Left colon (tissue), 2 donors: Measurements from ENCODE around the gene TNXB. TPM values are rescaled to one million over a fixed set of nuclear protein-coding genes. Genes with fewer than 3 reads are reported as not detected.
A peak's percentile ranks its signal among the peaks of the same experiment; 100 is the strongest.

Experiments
- ATAC-seq: fragments of 200-7000 bp; cut with Tn5 transposase; one replicate; pipeline ENCODE4 v1.9.1; 2020; ENCODE audit warnings: mild to moderate bottlenecking, moderate library complexity
- DNase-seq, 2 donors: peaks; one replicate each; pipeline ENCODE4 v3.0.0-alpha.2; 2020
- intact Hi-C, 2 donors: fragments of 100-400 bp; cut with DNase I in 1 of 2; cut with micrococcal nuclease in 1 of 2; formaldehyde crosslinking; loops; one replicate each; pipeline versions ENCODE4 v1.11.2 to v1.14.0; 2022; cut with DNase I, micrococcal nuclease
- long read RNA-seq: library from polyadenylated mRNA; unstranded; transcript quantifications from one replicate; pipeline ENCODE4 v2.0.0, GENCODE V29; 2021
- total RNA-seq, 2 donors: library from RNA; stranded (reverse); fragmentation: NEBNext Ultra II Directional; extraction: Animal tissue kit (Norgen Biotek cat#: 25700); gene quantifications; one replicate each; pipeline ENCODE4 v1.2.1, GENCODE V29; 2021
- donor health status: DM: no; HTN: no; CAD: no.
- donor health status: DM: yes; HTN: yes; CAD: no.

The TNXB gene, protein sequence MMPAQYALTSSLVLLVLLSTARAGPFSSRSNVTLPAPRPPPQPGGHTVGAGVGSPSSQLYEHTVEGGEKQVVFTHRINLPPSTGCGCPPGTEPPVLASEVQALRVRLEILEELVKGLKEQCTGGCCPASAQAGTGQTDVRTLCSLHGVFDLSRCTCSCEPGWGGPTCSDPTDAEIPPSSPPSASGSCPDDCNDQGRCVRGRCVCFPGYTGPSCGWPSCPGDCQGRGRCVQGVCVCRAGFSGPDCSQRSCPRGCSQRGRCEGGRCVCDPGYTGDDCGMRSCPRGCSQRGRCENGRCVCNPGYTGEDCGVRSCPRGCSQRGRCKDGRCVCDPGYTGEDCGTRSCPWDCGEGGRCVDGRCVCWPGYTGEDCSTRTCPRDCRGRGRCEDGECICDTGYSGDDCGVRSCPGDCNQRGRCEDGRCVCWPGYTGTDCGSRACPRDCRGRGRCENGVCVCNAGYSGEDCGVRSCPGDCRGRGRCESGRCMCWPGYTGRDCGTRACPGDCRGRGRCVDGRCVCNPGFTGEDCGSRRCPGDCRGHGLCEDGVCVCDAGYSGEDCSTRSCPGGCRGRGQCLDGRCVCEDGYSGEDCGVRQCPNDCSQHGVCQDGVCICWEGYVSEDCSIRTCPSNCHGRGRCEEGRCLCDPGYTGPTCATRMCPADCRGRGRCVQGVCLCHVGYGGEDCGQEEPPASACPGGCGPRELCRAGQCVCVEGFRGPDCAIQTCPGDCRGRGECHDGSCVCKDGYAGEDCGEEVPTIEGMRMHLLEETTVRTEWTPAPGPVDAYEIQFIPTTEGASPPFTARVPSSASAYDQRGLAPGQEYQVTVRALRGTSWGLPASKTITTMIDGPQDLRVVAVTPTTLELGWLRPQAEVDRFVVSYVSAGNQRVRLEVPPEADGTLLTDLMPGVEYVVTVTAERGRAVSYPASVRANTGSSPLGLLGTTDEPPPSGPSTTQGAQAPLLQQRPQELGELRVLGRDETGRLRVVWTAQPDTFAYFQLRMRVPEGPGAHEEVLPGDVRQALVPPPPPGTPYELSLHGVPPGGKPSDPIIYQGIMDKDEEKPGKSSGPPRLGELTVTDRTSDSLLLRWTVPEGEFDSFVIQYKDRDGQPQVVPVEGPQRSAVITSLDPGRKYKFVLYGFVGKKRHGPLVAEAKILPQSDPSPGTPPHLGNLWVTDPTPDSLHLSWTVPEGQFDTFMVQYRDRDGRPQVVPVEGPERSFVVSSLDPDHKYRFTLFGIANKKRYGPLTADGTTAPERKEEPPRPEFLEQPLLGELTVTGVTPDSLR (N-terminal part only)
- total RNA-seq: 10 to 100 TPM; 19.4 to 35.9 TPM
- long read RNA-seq, partial matches to known transcripts: 15 of 18 reads
- long read RNA-seq, other reads (novel, unspliced or antisense): 1 of 18 reads

GRCh38 chr6:32109114-32109764 lies at the start of gene TNXB:
TNXB (minus strand) TSS chr6:32109338; CDS start chr6:32098198, 11,140 bp downstream.
- DNase-seq (no peak), ATAC-seq (peak; percentile 33)
- intact Hi-C loops: no loop called here

GRCh38 chr6:32158052-32158451 lies 48.9 kb upstream of the TNXB start:
- DNase-seq (no peak), ATAC-seq (no peak)
- intact Hi-C loops: no loop called here

DNA sequence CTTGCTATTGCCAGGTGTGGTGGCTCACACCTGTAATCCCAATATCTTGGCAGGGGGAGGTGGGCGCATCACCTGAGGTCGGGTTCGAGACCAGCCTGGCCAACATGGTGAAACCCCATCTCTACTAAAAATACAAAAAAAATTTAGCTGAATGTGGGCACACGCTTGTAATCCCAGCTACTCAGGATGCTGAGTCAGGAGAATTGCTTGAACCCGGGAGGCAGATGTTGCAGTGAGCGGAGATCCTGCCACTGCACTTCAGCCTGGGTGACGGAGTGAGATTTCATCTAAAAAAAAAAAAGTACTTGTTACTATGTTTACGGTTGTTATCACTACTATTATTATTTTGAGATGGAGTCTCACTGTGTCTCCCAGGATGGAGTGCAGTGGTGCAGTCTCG lies 47.8 kb upstream of the TNXB start:
- intact Hi-C loops: no loop called here
- DNase-seq (no peak), ATAC-seq (no peak)

GRCh38 chr6:32154514-32155161 lies 45.5 kb upstream of the TNXB start:
- intact Hi-C loops: no loop called here
- peak; percentile 86 for ATAC-seq
- peak; percentile 80 to 86 for DNase-seq

DNA sequence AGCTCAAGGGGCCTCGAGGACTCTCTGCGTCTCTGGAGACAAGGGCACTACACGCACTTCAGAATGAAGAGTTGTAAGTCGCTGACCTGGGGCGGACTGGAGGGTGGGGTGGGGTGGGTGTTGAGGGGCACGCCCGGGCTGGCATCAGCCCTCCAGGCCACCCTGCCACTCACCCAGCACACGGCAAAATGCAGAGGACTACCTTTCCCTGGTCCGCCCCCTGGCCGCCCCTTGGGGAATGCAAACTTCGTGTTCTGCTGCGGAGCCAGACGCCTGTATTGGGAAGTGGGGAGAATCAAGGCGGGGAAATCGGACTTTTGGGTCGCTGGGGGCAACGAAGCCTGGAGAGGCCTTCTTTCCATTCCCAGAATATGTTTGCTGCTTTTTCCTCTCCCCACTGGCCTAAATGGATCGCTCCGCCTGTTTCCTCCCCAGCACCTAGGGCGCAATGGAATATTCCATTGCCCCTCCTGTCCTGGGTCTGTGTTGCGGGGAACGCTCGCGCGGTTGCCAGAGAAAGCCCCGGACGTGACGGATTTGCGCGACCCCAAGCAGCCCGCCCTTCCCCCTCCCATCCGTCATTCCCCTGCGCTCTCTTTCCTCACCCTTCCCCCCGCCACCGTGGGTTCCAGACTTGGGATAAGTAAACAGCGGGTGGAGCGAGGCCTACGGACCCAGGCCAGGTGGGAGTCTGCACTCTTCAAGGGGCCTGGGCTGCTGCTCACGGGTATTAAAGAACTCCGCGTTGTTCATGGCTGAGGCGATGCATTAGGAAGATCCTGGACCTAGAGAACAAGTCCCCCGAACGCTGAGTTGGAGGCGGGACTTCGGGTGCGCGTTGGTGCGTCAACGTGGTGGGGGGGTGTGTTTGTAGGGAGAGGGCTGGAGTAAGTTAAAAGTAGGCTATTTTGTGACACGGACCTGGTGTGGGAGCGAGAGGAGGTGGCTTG lies 44.7 kb upstream of the TNXB start, which contains the start of gene PPT2:
PPT2 (plus strand) TSS at position 578 of the 950 bp plus-strand sequence. CDS start 454 bp downstream, outside the sequence.
- DNase-seq (peak; percentile 88 to 90), ATAC-seq (peak; percentile 74)
- intact Hi-C loops: no loop called here

DNA sequence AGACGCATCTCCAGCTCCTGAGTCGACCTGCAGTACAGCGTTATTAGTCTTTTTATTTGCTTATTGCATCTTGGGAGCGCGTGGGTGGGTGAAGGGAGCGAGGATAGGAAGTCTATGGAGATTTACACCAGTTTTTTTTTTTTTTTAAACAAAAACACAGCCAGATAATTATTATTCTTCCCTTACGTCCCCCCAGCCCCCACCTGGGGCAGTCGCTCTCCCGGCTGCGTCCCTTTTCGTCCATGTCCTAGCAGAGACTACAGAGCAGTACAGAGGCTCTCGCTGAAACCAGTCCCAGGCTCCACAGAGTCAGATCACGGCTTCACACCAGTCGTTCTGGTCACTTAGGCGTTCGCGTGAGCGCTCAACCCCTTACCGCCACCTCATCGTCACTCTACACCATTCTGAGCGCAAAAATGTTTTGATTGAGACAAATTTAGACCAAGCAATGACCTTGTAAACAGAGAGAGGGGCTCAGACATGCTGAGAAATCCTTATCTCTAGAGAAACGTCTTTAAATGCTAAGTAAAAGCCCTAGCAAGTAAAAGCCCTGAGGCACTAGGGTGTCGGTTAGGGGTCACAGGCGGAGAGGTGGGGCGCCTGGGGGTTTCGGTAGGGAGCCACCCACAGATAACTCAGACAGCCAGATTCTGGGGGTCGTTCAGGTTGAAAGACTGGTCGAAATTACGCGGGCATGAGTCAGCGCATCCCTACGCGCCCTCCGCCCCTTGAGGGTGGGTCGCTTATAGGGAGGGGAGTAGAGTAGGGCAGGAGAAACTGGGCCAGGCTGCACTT lies 43.8 kb upstream of the TNXB start:
- ATAC-seq (no peak), DNase-seq (peak; percentile 38 to 41)
- intact Hi-C loops: no loop called here

GRCh38 chr6:32151863-32152768 lies 43.0 kb upstream of the TNXB start, which contains the start of gene PRRT1:
PRRT1 (minus strand) TSS chr6:32151939; CDS start chr6:32151827, 112 bp downstream.
- DNase-seq (no peak), ATAC-seq (no peak)
- intact Hi-C loops: no loop called here

DNA sequence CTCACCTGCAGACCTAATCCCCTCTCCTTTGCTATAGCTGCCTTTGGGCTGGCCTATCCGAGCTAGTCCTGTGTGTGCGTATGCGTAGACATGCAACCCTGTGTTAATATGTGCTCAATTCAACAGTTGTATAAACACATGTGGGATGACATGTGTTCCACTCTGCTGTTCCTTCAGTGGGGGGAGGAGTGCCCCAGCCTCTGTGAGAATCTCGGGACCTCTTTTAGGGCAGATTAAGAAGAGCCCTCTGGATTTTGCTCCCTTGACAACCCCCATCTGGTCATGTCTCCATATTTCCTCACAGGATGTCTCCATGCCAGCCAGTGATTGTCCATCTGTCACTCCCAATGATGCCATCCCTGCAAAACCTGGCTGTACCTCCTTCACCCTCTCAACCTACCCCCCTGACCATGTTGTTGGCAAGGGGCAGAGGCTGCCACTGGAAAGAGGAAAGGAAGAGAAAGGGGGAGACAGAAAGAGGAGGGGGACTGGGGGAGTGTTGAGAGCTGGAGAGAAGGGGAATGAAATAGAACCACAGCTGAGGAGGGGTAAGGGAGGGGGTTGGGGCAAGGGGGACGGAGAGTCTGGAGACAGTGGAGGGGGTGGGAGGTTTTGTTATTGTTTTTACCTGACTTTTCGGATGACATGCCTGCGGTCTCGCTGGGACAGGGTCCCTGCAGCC lies 42.2 kb upstream of the TNXB start:
- ATAC-seq: no peak
- no peak for DNase-seq
- intact Hi-C loops: no loop called here

DNA sequence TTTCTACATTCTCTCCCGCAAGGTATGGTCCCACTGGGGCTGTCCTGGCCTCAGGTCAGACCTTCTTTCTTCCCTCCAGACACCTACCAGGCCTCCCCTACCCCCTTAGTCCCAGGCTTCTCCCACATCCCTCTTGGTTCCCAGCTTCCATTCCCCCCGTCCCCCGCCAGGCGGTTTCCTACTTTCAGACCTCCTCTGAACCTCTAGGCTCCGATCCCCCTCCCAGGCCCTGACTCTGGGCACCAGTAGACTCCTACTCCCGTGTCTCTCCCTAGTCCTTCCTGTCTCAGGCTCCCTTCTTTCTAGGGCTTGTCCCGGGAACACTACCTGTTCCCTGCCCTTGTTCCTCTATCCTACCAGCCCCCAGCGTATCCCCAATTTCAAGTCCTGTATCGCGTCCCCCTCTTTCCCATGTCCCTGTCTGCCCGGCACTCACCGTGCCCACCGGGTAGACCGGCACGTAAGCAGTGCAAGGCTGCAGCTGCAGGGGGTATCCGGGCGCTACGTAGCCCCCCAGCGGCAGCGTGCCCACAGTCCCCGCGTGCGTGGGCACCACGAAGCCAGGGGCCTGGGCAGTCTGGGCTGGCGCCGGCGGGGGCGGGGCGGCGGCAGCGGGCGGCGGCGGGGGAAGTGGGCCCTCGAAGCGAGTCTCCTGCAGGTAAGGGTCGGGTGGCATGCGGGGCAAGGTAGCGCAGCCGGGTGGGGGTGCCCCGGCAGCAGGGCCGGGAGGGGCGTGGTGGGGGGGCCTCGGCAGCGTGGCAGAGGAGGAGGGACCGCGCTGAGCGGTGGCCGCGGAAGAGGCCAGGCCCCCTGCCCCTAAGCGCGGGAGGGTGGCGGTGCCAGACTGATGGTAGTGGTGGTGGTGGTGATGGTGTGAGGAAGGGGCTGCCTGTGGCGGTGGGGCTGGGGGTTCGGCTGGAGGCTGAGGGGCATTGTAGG lies 41.1 kb upstream of the TNXB start:
- intact Hi-C loops: no loop called here
- no peak for ATAC-seq
- no peak for DNase-seq

DNA sequence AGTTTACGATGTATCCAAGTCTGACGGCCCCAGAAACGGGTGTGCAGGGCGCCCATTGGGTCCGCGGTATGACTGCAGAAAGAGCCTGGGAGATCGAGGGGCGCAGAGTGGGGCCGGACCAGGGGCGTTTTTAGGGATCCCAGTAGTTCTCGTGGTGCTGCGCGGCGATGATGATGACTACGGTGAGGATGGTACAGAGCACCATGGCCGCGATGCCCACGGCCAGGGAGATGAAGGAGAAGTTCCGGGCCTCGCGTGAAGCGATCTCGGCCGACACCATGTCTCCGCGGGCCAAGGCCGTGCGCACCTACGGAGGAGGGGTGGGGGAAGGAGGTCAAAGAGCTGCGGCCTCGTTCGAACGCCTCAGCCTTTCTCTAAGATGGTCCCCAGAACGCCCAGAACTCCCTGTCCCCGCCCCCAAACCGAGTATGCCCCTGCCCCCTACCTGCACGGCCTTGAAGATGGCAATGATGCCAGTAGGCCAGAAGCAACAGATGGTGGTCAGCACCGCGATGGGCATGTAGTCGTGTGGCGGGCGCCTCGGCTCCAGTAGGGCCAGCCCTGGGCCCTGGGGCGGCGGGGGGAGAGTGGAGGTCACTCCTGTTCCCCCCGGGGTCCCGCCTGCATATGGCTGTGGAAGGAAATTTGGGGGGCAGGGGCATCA lies 40.1 kb upstream of the TNXB start:
- ATAC-seq: no peak

DNA sequence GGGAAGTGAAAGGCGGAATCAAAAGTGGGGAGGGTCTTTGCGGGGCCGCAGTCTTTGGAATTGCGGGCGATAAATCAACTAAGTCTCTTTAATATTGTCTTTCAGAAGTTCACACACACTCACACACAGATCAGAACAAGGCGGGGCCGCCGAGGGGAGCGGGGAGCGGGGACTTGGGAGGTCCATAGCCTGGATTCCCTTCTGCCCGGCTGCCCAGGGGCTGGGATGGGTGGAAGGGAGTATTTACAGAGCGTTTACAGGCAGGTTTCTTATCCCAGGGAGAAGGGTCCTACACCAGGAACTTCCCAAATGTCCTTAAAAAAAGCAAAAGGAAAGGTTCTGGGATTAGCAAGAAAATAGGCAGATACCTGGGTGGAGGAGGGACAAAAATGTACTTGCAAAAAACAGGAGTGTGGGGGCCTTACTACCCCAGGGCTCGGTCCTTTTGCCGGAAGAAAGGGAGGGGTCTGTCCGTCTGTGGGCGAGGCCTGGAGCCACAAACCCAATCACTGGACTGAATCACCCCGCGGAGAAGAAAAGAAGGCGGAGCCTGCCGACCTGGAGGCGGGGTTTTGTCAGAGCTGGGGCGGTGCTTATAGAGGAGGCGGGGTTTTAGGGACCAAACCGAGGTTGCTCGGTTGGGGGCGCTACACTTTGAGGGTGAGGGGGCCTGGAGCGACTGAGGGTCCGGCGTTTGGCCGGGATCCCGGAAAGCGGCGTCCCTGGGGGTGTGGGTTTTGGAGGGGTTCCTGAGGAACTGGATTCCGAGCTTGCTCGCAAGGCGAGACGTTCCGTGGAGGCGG lies 39.4 kb upstream of the TNXB start:
- intact Hi-C loops: no loop called here
- DNase-seq (peak; percentile 71 to 72), ATAC-seq (peak; percentile 75)

More for the DNA sequence above, 40.1 kb upstream of the TNXB start:
- intact Hi-C loops: no loop called here
- DNase-seq: no peak
